GM12878 (cell line): ENCODE results near the gene NUDCD3. TPM values are rescaled to one million over a fixed set of nuclear protein-coding genes. Genes with fewer than 3 reads are reported as not detected.

ENCODE experiments used
- ATAC-seq: fragments of 200-7000 bp; cut with Tn5 transposase; 3 replicates; pipeline ENCODE4 v1.9.1; 2020; ENCODE audit warnings: mild to moderate bottlenecking, moderate library complexity
- BruUV-seq: library from RNA; stranded (reverse); fragments of 400-500 nt; replicated peaks from 2 replicates; lab custom pipeline; 2021; lab: Mats Ljungman, UMichigan
- CTCF ChIA-PET: fragments of 300-600 bp; sonication (Branson Sonifier 250); formaldehyde crosslinking; extraction: SDS; loops from one replicate; lab custom pipeline; 2021; ENCODE audit warnings: inconsistent platforms; lab: Yijun Ruan, JAX
- POLR2A ChIA-PET: fragments of 350-600 bp; formaldehyde crosslinking; extraction: SDS; loops from one replicate; lab custom pipeline; 2021; ENCODE audit warnings: inconsistent platforms; lab: Charles Lee
- RAD21 ChIA-PET: fragments of 300-600 bp; sonication (Branson Sonifier 250); formaldehyde crosslinking; loops from one replicate; lab custom pipeline; 2023; ENCODE audit warnings: antibody characterized with exemption; ENCODE audit not compliant: unreplicated experiment; lab: Charles Lee
- SMC1A ChIA-PET: fragments of 300-600 bp; sonication (Branson Sonifier 250); formaldehyde crosslinking; loops from one replicate; lab custom pipeline; 2023; ENCODE audit not compliant: unreplicated experiment, uncharacterized antibody; lab: Charles Lee
- DNase-seq: peaks from one replicate; pipeline ENCODE4 v3.0.0-alpha.2; 2011; ENCODE audit warnings: low read depth, low spot score
- FAIRE-seq: peaks from 3 replicates; lab custom pipeline; 2011; peaks lifted over from hg19 to GRCh38; lab: Jason Lieb, UNC
- H2AFZ ChIP-seq: 2 replicates; pipeline ENCODE4 v1.6.0; 2011; ENCODE audit warnings: low read depth, low read length, control low read depth; ENCODE audit not compliant: control insufficient read depth
- H3K27ac ChIP-seq: 2 replicates; pipeline ENCODE4 v1.5.1; 2011; ENCODE audit warnings: control low read depth; ENCODE audit not compliant: control insufficient read depth, insufficient read depth
- H3K27me3 ChIP-seq, 2 experiments: replicated peaks in 1 of 2; 2 replicates each; pipeline versions ENCODE4 v1.6.0 to v1.6.1; 2011; ENCODE audit warnings: low read length in 1 of 2; ENCODE audit not compliant: control insufficient read depth in 2 of 2, insufficient read depth in 2 of 2
- H3K36me3 ChIP-seq, 2 experiments: 2 replicates each; pipeline ENCODE4 v1.5.1; 2011; ENCODE audit warnings: low read length in 1 of 2; ENCODE audit not compliant: control insufficient read depth in 2 of 2, insufficient read depth in 2 of 2
- H3K4me1 ChIP-seq: 2 replicates; pipeline ENCODE4 v1.6.1; 2011; ENCODE audit warnings: mild to moderate bottlenecking, low read length, moderate library complexity, mixed read lengths; ENCODE audit not compliant: control insufficient read depth, insufficient read depth
- H3K4me2 ChIP-seq: 2 replicates; pipeline ENCODE4 v1.6.0; 2011; ENCODE audit warnings: control low read depth; ENCODE audit not compliant: control insufficient read depth, insufficient read depth
- H3K4me3 ChIP-seq: fragments of 200-600 bp; sonication (generic); 2 replicates; pipeline ENCODE4 v1.5.1; 2016
- H3K79me2 ChIP-seq: 2 replicates; pipeline ENCODE4 v1.6.0; 2011; ENCODE audit warnings: low read length; ENCODE audit not compliant: control insufficient read depth, insufficient read depth
- H3K9ac ChIP-seq: 2 replicates; pipeline ENCODE4 v1.8.0; 2011; ENCODE audit warnings: low read length, control low read depth, mixed read lengths; ENCODE audit not compliant: control insufficient read depth, insufficient read depth
- H3K9me3 ChIP-seq: replicated peaks from 3 replicates; pipeline ENCODE4 v1.5.1; 2011; ENCODE audit warnings: mild to moderate bottlenecking, low read length; ENCODE audit not compliant: control insufficient read depth, insufficient read depth
- H4K20me1 ChIP-seq: 2 replicates; pipeline ENCODE4 v1.6.0; 2011; ENCODE audit not compliant: control insufficient read depth, insufficient read depth
- CHD4 ChIP-seq: fragments of 200-600 bp; sonication (generic); IDR thresholded peaks from 2 replicates; pipeline ENCODE4 v1.6.1; 2016; ENCODE audit warnings: mild to moderate bottlenecking
- CTCF ChIP-seq, 3 experiments: IDR thresholded peaks in 2 of 3; conservative IDR thresholded peaks in 1 of 3; 2 replicates each; pipeline ENCODE4 v1.5.1; 2011; ENCODE audit warnings: low read depth in 3 of 3, low read length in 3 of 3, mild to moderate bottlenecking in 3 of 3, control low read depth in 2 of 3, moderate library complexity in 2 of 3, inconsistent platforms in 1 of 3, mixed read lengths in 1 of 3; ENCODE audit not compliant: control insufficient read depth in 2 of 3, insufficient read depth in 1 of 3; ENCODE audit errors: extremely low read depth in 1 of 3
- EED ChIP-seq: sonication (generic); IDR thresholded peaks from 2 replicates; pipeline ENCODE4 v1.6.1; 2016; ENCODE audit warnings: antibody characterized with exemption, low read depth
- FOXM1 ChIP-seq: IDR thresholded peaks from 2 replicates; pipeline ENCODE4 v1.6.1; 2012; ENCODE audit warnings: low read depth, mild to moderate bottlenecking, inconsistent platforms, low read length, moderate library complexity
- LARP7 ChIP-seq: fragments of 450-650 bp; IDR thresholded peaks from 2 replicates; pipeline ENCODE4 v1.6.1; 2017; ENCODE audit warnings: mild to moderate bottlenecking
- MYB ChIP-seq: fragments of 150-350 bp; IDR thresholded peaks from 2 replicates; pipeline ENCODE4 v1.6.1; 2014; ENCODE audit warnings: mild to moderate bottlenecking, low read depth, low read length, borderline replicate concordance
- NFYB ChIP-seq: IDR thresholded peaks from 2 replicates; pipeline ENCODE4 v1.6.1; 2011; ENCODE audit warnings: low read depth, mild to moderate bottlenecking, low read length, improper control_type of control experiment, moderate library complexity; ENCODE audit not compliant: insufficient read depth
- POLR2AphosphoS2 ChIP-seq: IDR thresholded peaks from 2 replicates; pipeline ENCODE4 v1.6.1; 2011; ENCODE audit warnings: low read depth, mild to moderate bottlenecking, low read length, improper control_type of control experiment, moderate library complexity
- RB1 ChIP-seq: fragments of 450-650 bp; formaldehyde crosslinking; IDR thresholded peaks from 2 replicates; pipeline ENCODE4 v1.6.1; 2017; ENCODE audit warnings: mild to moderate bottlenecking, borderline replicate concordance
- RCOR1 ChIP-seq: conservative IDR thresholded peaks from 2 replicates; pipeline ENCODE4 v1.6.1; 2012; ENCODE audit warnings: low read depth, low read length, improper control_type of control experiment
- SREBF2 ChIP-seq: IDR thresholded peaks from 2 replicates; pipeline ENCODE4 v1.6.1; 2012; ENCODE audit warnings: mild to moderate bottlenecking, low read length
- ZBED1 ChIP-seq: IDR thresholded peaks from 2 replicates; pipeline ENCODE4 v1.6.1; 2016; ENCODE audit warnings: borderline replicate concordance
- ZNF24 ChIP-seq: fragments of 450-650 bp; IDR thresholded peaks from 2 replicates; pipeline ENCODE4 v1.6.1; 2017; ENCODE audit warnings: antibody characterized with exemption, mild to moderate bottlenecking
- WGBS: methylation state at CpG from one replicate; pipeline ENCODE4 v1.1.6; 2016; ENCODE audit warnings: low lambda C conversion rate; ENCODE audit not compliant: insufficient replicate concordance, insufficient coverage; ENCODE audit errors: missing lambda C conversion rate; 5-methylcytosine and 5-hydroxymethylcytosine counted together
- in situ Hi-C: fragments of 300-500 bp; cut with MboI; formaldehyde crosslinking; loops from 9 replicates; pipeline ENCODE4 v1.14.3; 2018; ENCODE audit warnings: mixed read lengths
- intact Hi-C: fragments of 100-400 bp; cut with micrococcal nuclease; formaldehyde crosslinking; loops from one replicate; pipeline ENCODE4 v1.14.2; 2022; ENCODE audit not compliant: unreplicated experiment
- polyA plus RNA-seq, 11 experiments: library from polyadenylated mRNA; depleted of rRNA in 4 of 11; unstranded in 6 of 11; stranded (reverse) in 5 of 11; fragments of >200 nt; fragmentation: Nextera tagmentation in 4 of 11; fragmentation: Illumina TruSeq in 1 of 11; extraction: Ambion mirVana in 4 of 11; extraction: Trizol in 1 of 11; gene quantifications; 1 replicate in 1 of 11; 2 replicates in 10 of 11; pipeline versions ENCODE4 v1.2.1 to v1.2.3, GENCODE V29; 2011 to 2016; ENCODE audit warnings: inconsistent platforms in 2 of 11, missing spikeins in 2 of 11, low read depth in 1 of 11
- total RNA-seq, 4 experiments: library from RNA; depleted of rRNA in 3 of 4; stranded (reverse); fragments of >200 nt in 3 of 4; fragmentation: Illumina TruSeq in 1 of 4; extraction: Trizol in 1 of 4; gene quantifications; 2 replicates each; pipeline versions ENCODE4 v1.2.1 to v1.2.3, GENCODE V29; 2013 to 2021
- TF ChIP-seq, protein P1 (sequence below): fragments of 450-650 bp; IDR thresholded peaks from 2 replicates; pipeline ENCODE4 v1.6.1; 2017; ENCODE audit warnings: mild to moderate bottlenecking, low read depth, inconsistent platforms; ENCODE audit not compliant: poor library complexity, severe bottlenecking
- TF ChIP-seq, protein P2 (sequence below): IDR thresholded peaks from 2 replicates; pipeline ENCODE4 v1.6.1; 2012; ENCODE audit warnings: low read depth, low read length, improper control_type of control experiment
- TF ChIP-seq, protein P3 (sequence below): fragments of 450-650 bp; formaldehyde crosslinking; IDR thresholded peaks from 2 replicates; pipeline ENCODE4 v1.4.0; 2022; ENCODE audit warnings: mild to moderate bottlenecking, moderate library complexity

Gene NUDCD3
- total and polyA plus RNA-seq, 10 of the 15 experiments (the other 5 are each of a cell fraction or from before 2014, with no cell fraction given): 25.0 to 89.8 (median 46.4) TPM

- BruUV-seq: no TSS peak
- no peak overlapping the region for H3K9ac ChIP-seq
- in situ Hi-C loops: no loop called here
- TF ChIP-seq POLR2AphosphoS2: no peak
- TF ChIP-seq CTCF (IDR thresholded peaks at IDR 0.05 in 2 of 3, conservative IDR thresholded peaks at IDR 0.05 in 1 of 3; ENCODE audit: control insufficient read depth in 2 of 3, extremely low read depth in 1 of 3, insufficient read depth in 1 of 3, low read depth in 3 of 3, low read length in 3 of 3): no peak
- no peak for TF ChIP-seq LARP7
- TF ChIP-seq EED: no peak
- no peak for TF ChIP-seq RB1
- no peak for TF ChIP-seq CHD4
- no peak for TF ChIP-seq NFYB
- no peak for TF ChIP-seq RCOR1
- TF ChIP-seq, protein P1, sequence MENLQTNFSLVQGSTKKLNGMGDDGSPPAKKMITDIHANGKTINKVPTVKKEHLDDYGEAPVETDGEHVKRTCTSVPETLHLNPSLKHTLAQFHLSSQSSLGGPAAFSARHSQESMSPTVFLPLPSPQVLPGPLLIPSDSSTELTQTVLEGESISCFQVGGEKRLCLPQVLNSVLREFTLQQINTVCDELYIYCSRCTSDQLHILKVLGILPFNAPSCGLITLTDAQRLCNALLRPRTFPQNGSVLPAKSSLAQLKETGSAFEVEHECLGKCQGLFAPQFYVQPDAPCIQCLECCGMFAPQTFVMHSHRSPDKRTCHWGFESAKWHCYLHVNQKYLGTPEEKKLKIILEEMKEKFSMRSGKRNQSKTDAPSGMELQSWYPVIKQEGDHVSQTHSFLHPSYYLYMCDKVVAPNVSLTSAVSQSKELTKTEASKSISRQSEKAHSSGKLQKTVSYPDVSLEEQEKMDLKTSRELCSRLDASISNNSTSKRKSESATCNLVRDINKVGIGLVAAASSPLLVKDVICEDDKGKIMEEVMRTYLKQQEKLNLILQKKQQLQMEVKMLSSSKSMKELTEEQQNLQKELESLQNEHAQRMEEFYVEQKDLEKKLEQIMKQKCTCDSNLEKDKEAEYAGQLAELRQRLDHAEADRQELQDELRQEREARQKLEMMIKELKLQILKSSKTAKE: no peak
- TF ChIP-seq, protein P2, sequence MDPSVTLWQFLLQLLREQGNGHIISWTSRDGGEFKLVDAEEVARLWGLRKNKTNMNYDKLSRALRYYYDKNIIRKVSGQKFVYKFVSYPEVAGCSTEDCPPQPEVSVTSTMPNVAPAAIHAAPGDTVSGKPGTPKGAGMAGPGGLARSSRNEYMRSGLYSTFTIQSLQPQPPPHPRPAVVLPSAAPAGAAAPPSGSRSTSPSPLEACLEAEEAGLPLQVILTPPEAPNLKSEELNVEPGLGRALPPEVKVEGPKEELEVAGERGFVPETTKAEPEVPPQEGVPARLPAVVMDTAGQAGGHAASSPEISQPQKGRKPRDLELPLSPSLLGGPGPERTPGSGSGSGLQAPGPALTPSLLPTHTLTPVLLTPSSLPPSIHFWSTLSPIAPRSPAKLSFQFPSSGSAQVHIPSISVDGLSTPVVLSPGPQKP: no peak
- TF ChIP-seq ZNF24: no peak
- TF ChIP-seq, protein P3, sequence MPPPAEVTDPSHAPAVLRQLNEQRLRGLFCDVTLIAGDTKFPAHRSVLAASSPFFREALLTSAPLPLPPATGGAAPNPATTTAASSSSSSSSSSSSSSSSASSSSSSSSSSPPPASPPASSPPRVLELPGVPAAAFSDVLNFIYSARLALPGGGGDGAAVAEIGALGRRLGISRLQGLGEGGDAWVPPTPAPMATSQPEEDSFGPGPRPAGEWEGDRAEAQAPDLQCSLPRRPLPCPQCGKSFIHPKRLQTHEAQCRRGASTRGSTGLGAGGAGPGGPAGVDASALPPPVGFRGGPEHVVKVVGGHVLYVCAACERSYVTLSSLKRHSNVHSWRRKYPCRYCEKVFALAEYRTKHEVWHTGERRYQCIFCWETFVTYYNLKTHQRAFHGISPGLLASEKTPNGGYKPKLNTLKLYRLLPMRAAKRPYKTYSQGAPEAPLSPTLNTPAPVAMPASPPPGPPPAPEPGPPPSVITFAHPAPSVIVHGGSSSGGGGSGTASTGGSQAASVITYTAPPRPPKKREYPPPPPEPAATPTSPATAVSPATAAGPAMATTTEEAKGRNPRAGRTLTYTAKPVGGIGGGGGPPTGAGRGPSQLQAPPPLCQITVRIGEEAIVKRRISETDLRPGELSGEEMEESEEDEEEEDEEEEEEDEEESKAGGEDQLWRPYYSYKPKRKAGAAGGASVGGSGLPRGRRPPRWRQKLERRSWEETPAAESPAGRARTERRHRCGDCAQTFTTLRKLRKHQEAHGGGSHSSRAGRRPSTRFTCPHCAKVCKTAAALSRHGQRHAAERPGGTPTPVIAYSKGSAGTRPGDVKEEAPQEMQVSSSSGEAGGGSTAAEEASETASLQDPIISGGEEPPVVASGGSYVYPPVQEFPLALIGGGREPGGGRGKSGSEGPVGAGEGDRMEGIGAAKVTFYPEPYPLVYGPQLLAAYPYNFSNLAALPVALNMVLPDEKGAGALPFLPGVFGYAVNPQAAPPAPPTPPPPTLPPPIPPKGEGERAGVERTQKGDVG (CRISPR knock-in tag): no peak
- TF ChIP-seq SREBF2: no peak
- no peak for TF ChIP-seq ZBED1
- TF ChIP-seq FOXM1: no peak
- TF ChIP-seq MYB: no peak
These were observed 48.6 kb upstream of the NUDCD3 start for GRCh38 chr7:44538798-44539668.

More at GRCh38 chr7:44538798-44539668, 48.6 kb upstream of the NUDCD3 start:
- no peaks in the 10 kb centered on the region for H3K79me2 ChIP-seq
- ChIA-PET SMC1A (no interaction called here), POLR2A (no interaction called here), RAD21 (no interaction called here), CTCF (no interaction called here)
- ATAC-seq: no peak
- FAIRE-seq: no peak
- no peaks in the 10 kb centered on the region for H3K9me3 ChIP-seq
- H3K4me3 ChIP-seq: no peak overlapping the region
- no peaks in the 10 kb centered on the region for H3K4me1 ChIP-seq
- H2AFZ ChIP-seq: no peak overlapping the region
- WGBS: 42% methylated on average over 32 of the region's 32 CpGs
- H3K27me3 ChIP-seq: no peaks in the 10 kb centered on the region; a peak in 1 of 4 replicates
- H3K36me3 ChIP-seq: no peaks in the 10 kb centered on the region
- H3K27ac ChIP-seq: no peak overlapping the region
- no peak for DNase-seq
- H3K4me2 ChIP-seq: no peak overlapping the region
- H4K20me1 ChIP-seq: no peaks in the 10 kb centered on the region
- intact Hi-C loops: no loop called here
